PC-9 (cell line): ENCODE measurements around the gene ITPKC. TPM values are rescaled to one million over a fixed set of nuclear protein-coding genes. Genes with fewer than 3 reads are reported as not detected.

Experiments used
- BruUV-seq: library from RNA; stranded (reverse); fragments of 400-500 nt; replicated peaks from 2 replicates; lab custom pipeline; 2021; lab: Mats Ljungman, UMichigan
- CTCF ChIA-PET: fragments of 300-600 bp; sonication (Branson Sonifier 250); formaldehyde crosslinking; loops from one replicate; lab custom pipeline; 2022; ENCODE audit warnings: antibody characterized with exemption; lab: Charles Lee
- POLR2A ChIA-PET: fragments of 300-600 bp; sonication (Branson Sonifier 250); formaldehyde crosslinking; loops from one replicate; lab custom pipeline; 2022; ENCODE audit warnings: antibody characterized with exemption; ENCODE audit not compliant: unreplicated experiment; lab: Charles Lee
- DNase-seq, 2 experiments: peaks; one replicate each; pipeline versions ENCODE4 v3.0.0 to v3.0.0-alpha.2; 2015 to 2022; ENCODE audit warnings: mixed read lengths in 1 of 2
- H2AFZ ChIP-seq: fragments of 200-600 bp; sonication (generic); 2 replicates; pipeline ENCODE4 v1.8.1; 2017; ENCODE audit warnings: antibody characterized with exemption
- H3F3A ChIP-seq: fragments of 200-600 bp; sonication (generic); 2 replicates; pipeline ENCODE4 v1.8.1; 2017; ENCODE audit warnings: antibody characterized with exemption, mild to moderate bottlenecking, low read depth; ENCODE audit not compliant: insufficient read depth
- H3K27ac ChIP-seq: fragments of 200-600 bp; sonication (generic); 2 replicates; pipeline ENCODE4 v1.6.1; 2016; ENCODE audit warnings: mixed run types
- H3K27me3 ChIP-seq: fragments of 200-600 bp; sonication (generic); 2 replicates; pipeline ENCODE4 v1.6.1; 2016; ENCODE audit warnings: low read depth, mixed run types; ENCODE audit not compliant: insufficient read depth
- H3K36me3 ChIP-seq: fragments of 200-600 bp; sonication (generic); 2 replicates; pipeline ENCODE4 v1.6.1; 2016; ENCODE audit warnings: low read depth, mixed run types
- H3K4me1 ChIP-seq: fragments of 200-600 bp; sonication (generic); replicated peaks from 2 replicates; pipeline ENCODE4 v1.6.1; 2016; ENCODE audit warnings: mixed run types; ENCODE audit not compliant: insufficient read depth
- H3K4me2 ChIP-seq: fragments of 200-600 bp; sonication (generic); 2 replicates; pipeline ENCODE4 v1.6.1; 2017; ENCODE audit warnings: mixed run types
- H3K4me3 ChIP-seq: fragments of 200-600 bp; sonication (generic); 2 replicates; pipeline ENCODE4 v1.6.1; 2016; ENCODE audit warnings: mixed run types
- H3K79me2 ChIP-seq: fragments of 200-600 bp; sonication (generic); 2 replicates; pipeline ENCODE4 v1.6.1; 2017; ENCODE audit warnings: low read depth, mixed run types
- H3K9me2 ChIP-seq: fragments of 200-600 bp; sonication (generic); 2 replicates; pipeline ENCODE4 v1.8.1; 2017; ENCODE audit warnings: mild to moderate bottlenecking; ENCODE audit not compliant: insufficient read depth
- H3K9me3 ChIP-seq: fragments of 200-600 bp; sonication (generic); 2 replicates; pipeline ENCODE4 v1.8.1; 2016; ENCODE audit warnings: low read depth; ENCODE audit not compliant: insufficient read depth
- H4K20me1 ChIP-seq: fragments of 200-600 bp; sonication (generic); 2 replicates; pipeline ENCODE4 v1.8.1; 2017; ENCODE audit not compliant: insufficient read depth
- CTCF ChIP-seq: fragments of 200-600 bp; sonication (generic); conservative IDR thresholded peaks from 2 replicates; pipeline ENCODE4 v1.6.1; 2017; ENCODE audit warnings: mixed run types, antibody characterized with exemption, mild to moderate bottlenecking, moderate library complexity
- EZH2 ChIP-seq: fragments of 200-600 bp; sonication (generic); IDR thresholded peaks from 2 replicates; pipeline ENCODE4 v1.8.0; 2017; ENCODE audit warnings: antibody characterized with exemption, low read depth
- intact Hi-C: fragments of 100-400 bp; cut with micrococcal nuclease; formaldehyde crosslinking; loops from one replicate; pipeline ENCODE4 v1.10.0; 2022; ENCODE audit not compliant: unreplicated experiment
- total RNA-seq: library from RNA; stranded (reverse); gene quantifications from 2 replicates; pipeline ENCODE4 v1.2.3, GENCODE V29; 2021

Gene ITPKC
- total RNA-seq, 1 experiment from 2014 or later, result 17.6 TPM

- H3K4me1 ChIP-seq, result no peaks in the 10 kb centered on the region
- H3K4me3 ChIP-seq, result no peak overlapping the region
- H3F3A ChIP-seq, result no peaks in the 10 kb centered on the region
- TF ChIP-seq EZH2, result no peak
- TF ChIP-seq CTCF, result no peak
- DNase-seq, result no peak
- H3K27me3 ChIP-seq, result no peaks in the 10 kb centered on the region
- intact Hi-C loops, result no loop called here
- no peak overlapping the region for H3K27ac ChIP-seq
- H4K20me1 ChIP-seq, result no peaks in the 10 kb centered on the region
- no TSS peak for BruUV-seq
- no peak overlapping the region for H3K4me2 ChIP-seq
- H3K9me2 ChIP-seq, result no peaks in the 10 kb centered on the region
- H3K36me3 ChIP-seq, result 0 out of 2 replicates have a peak, but pooled peaks cover 3% of the 10 kb centered on the region
- POLR2A ChIA-PET, result no interaction called here
- H3K9me3 ChIP-seq, result no peaks in the 10 kb centered on the region
- no peak overlapping the region for H2AFZ ChIP-seq
- CTCF ChIA-PET, result no interaction called here
- H3K79me2 ChIP-seq, result no peaks in the 10 kb centered on the region
These were observed 39.8 kb upstream of the ITPKC start for GRCh38 chr19:40677156-40677555.

GRCh38 chr19:40681039-40681438 is 35.9 kb upstream of the ITPKC start:
- no peak overlapping the region for H3K27ac ChIP-seq
- TF ChIP-seq CTCF, result no peak
- no peak for TF ChIP-seq EZH2
- no peak overlapping the region for H3K4me2 ChIP-seq
- CTCF ChIA-PET, result no interaction called here
- no peaks in the 10 kb centered on the region for H3K9me3 ChIP-seq
- H2AFZ ChIP-seq, result no peak overlapping the region
- POLR2A ChIA-PET, result no interaction called here
- H3F3A ChIP-seq, result no peaks in the 10 kb centered on the region
- no peaks in the 10 kb centered on the region for H3K4me1 ChIP-seq
- intact Hi-C loops, result no loop called here
- H3K27me3 ChIP-seq, result no peaks in the 10 kb centered on the region
- H4K20me1 ChIP-seq, result no peaks in the 10 kb centered on the region
- no peak overlapping the region for H3K4me3 ChIP-seq
- no peaks in the 10 kb centered on the region for H3K9me2 ChIP-seq
- no peaks in the 10 kb centered on the region for H3K79me2 ChIP-seq
- no peak for DNase-seq
- 0 out of 2 replicates have a peak, but pooled peaks cover 3% of the 10 kb centered on the region for H3K36me3 ChIP-seq
- BruUV-seq, result no TSS peak

DNA sequence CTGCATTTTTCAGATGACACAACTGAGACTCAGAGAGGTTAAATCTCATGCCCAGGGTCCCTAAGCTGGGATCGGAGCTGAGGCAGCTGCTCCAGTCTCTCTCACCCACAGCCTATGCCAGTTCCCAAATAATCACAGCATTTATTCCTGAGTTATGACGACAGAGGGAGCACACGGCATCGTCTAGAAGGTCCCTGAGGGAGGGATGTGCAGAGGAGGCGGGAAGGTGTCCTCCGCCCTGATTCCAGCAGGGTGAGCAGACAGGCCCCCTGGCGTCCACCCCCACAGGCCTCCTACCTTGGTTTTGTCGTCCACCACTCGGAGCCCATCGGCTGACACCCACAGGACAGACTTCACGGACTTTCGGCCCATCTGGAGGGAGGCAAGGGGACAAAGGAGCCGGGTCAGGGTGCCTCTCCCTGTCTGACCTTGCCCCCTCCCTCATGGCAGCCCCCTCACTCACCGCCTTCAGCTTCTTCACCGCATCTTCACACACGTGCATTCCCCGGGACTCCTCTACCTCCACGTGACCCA is 34.4 kb upstream of the ITPKC start:
- no peak for DNase-seq
- ChIA-PET CTCF (no interaction called here), POLR2A (no interaction called here)
- BruUV-seq, result no TSS peak
- Histone ChIP-seq H3K9me2 (no peaks in the 10 kb centered on the region), H2AFZ (no peak overlapping the region), H3K4me1 (no peaks in the 10 kb centered on the region), H4K20me1 (no peaks in the 10 kb centered on the region), H3K9me3 (no peaks in the 10 kb centered on the region), H3K4me2 (no peak overlapping the region), H3K79me2 (no peaks in the 10 kb centered on the region), H3F3A (no peaks in the 10 kb centered on the region; the same call in 1 of the 2 replicates), H3K36me3 (0 out of 2 replicates have a peak, but pooled peaks cover 3% of the 10 kb centered on the region), H3K27me3 (no peaks in the 10 kb centered on the region), H3K4me3 (no peak overlapping the region), H3K27ac (no peak overlapping the region)
- intact Hi-C loops, result no loop called here
- TF ChIP-seq CTCF (no peak), EZH2 (no peak)
